Lower leg skin (tissue), 3 donors: Measurements from ENCODE around the gene GTPBP2.

Experiments
- CTCF ChIP-seq, 3 donors: fragments of 450-650 bp; IDR thresholded peaks; one replicate each; pipeline ENCODE4 v1.5.1; 2016; ENCODE audit warnings: antibody characterized with exemption in 3 of 3, mild to moderate bottlenecking in 3 of 3, moderate library complexity in 2 of 3
- POLR2A ChIP-seq, 2 donors: fragments of 450-650 bp; IDR thresholded peaks; one replicate each; pipeline ENCODE4 v1.6.1; 2016 to 2017; ENCODE audit warnings: antibody characterized with exemption in 2 of 2, mild to moderate bottlenecking in 1 of 2, moderate library complexity in 1 of 2

- TF ChIP-seq CTCF (IDR thresholded peaks at IDR 0.05) (no peak), POLR2A (IDR thresholded peaks at IDR 0.05) (no peak)
These were observed 23.0 kb downstream of the GTPBP2 start for GRCh38 chr6:43606019-43606418.
